Fibroblast of lung (primary cell): ENCODE data around the gene CA12. TPM values are rescaled to one million over a fixed set of nuclear protein-coding genes. Genes with fewer than 3 reads are reported as not detected.

Experiments used
- DNase-seq, 2 donors: peaks; one replicate each; pipeline versions ENCODE4 v3.0.0 to v3.0.0-alpha.2; 2010; ENCODE audit warnings: low read depth in 2 of 2
- H2AFZ ChIP-seq: 2 replicates; pipeline ENCODE4 v1.5.1; 2012; ENCODE audit warnings: low read length, control low read depth, inconsistent platforms
- H3K27ac ChIP-seq: 2 replicates; pipeline ENCODE4 v1.5.1; 2011; ENCODE audit warnings: low read length, control low read depth; ENCODE audit not compliant: insufficient read depth
- H3K27me3 ChIP-seq: 2 replicates; pipeline ENCODE4 v1.5.1; 2011; ENCODE audit warnings: mild to moderate bottlenecking, low read length; ENCODE audit not compliant: control insufficient read depth, insufficient read depth
- H3K36me3 ChIP-seq: 2 replicates; pipeline ENCODE4 v1.5.1; 2011; ENCODE audit warnings: low read length; ENCODE audit not compliant: control insufficient read depth, insufficient read depth
- H3K4me1 ChIP-seq: 2 replicates; pipeline ENCODE4 v1.5.1; 2011; ENCODE audit warnings: low read length; ENCODE audit not compliant: control insufficient read depth, insufficient read depth; ENCODE audit errors: extremely low read depth
- H3K4me2 ChIP-seq: 2 replicates; pipeline ENCODE4 v1.5.1; 2011; ENCODE audit warnings: low read length, control low read depth; ENCODE audit not compliant: insufficient read depth; ENCODE audit errors: extremely low read depth
- H3K4me3 ChIP-seq, 4 experiments: fragments of 200-600 bp in 1 of 4; sonication (generic) in 1 of 4; replicated peaks in 1 of 4; 2 replicates each; pipeline ENCODE4 v1.5.1; 2011 to 2016; ENCODE audit warnings: low read length in 4 of 4, low read depth in 3 of 4, mild to moderate bottlenecking in 3 of 4, control low read depth in 2 of 4, inconsistent platforms in 1 of 4, mixed read lengths in 1 of 4; ENCODE audit not compliant: insufficient read depth in 1 of 4; ENCODE audit errors: control extremely low read depth in 1 of 4
- H3K79me2 ChIP-seq: 2 replicates; pipeline ENCODE4 v1.5.1; 2012; ENCODE audit warnings: mild to moderate bottlenecking, low read length, inconsistent platforms; ENCODE audit not compliant: control insufficient read depth, insufficient read depth
- H3K9ac ChIP-seq: 2 replicates; pipeline ENCODE4 v1.5.1; 2011; ENCODE audit warnings: mild to moderate bottlenecking, low read length, control low read depth; ENCODE audit not compliant: insufficient read depth
- H3K9me3 ChIP-seq: 2 replicates; pipeline ENCODE4 v1.5.1; 2012; ENCODE audit warnings: low read depth, low read length; ENCODE audit not compliant: control insufficient read depth, insufficient read depth
- H4K20me1 ChIP-seq: 2 replicates; pipeline ENCODE4 v1.5.1; 2011; ENCODE audit warnings: low read length; ENCODE audit not compliant: control insufficient read depth, insufficient read depth; ENCODE audit errors: extremely low read depth
- EZH2 ChIP-seq: IDR thresholded peaks from 2 replicates; pipeline ENCODE4 v1.5.1; 2012; ENCODE audit warnings: low read length, control low read depth, mild to moderate bottlenecking; ENCODE audit errors: missing control alignments
- polyA plus RNA-seq, 2 donors: library from polyadenylated mRNA; depleted of rRNA in 1 of 2; stranded (reverse) in 1 of 2; unstranded in 1 of 2; fragments of >200 nt; gene quantifications; 2 replicates each; pipeline ENCODE4 v1.2.1, GENCODE V29; 2011 to 2012; ENCODE audit warnings: missing spikeins in 1 of 2
- total RNA-seq: library from RNA; depleted of rRNA; stranded (reverse); fragments of >200 nt; gene quantifications from 2 replicates; pipeline ENCODE4 v1.2.1, GENCODE V29; 2014
- TF ChIP-seq, protein P1 (sequence below), 2 donors: IDR thresholded peaks in 1 of 2; conservative IDR thresholded peaks in 1 of 2; 1 replicate in 1 of 2; 2 replicates in 1 of 2; pipeline ENCODE4 v1.5.1; 2011 to 2012; ENCODE audit warnings: low read length in 2 of 2, control low read depth in 1 of 2, inconsistent platforms in 1 of 2, low read depth in 1 of 2, mild to moderate bottlenecking in 1 of 2

CA12 gene
- total and polyA plus RNA-seq, 2 donors (not counting 1 experiment from before 2014, with no cell fraction given), result 30.6 to 48.4 TPM

DNA sequence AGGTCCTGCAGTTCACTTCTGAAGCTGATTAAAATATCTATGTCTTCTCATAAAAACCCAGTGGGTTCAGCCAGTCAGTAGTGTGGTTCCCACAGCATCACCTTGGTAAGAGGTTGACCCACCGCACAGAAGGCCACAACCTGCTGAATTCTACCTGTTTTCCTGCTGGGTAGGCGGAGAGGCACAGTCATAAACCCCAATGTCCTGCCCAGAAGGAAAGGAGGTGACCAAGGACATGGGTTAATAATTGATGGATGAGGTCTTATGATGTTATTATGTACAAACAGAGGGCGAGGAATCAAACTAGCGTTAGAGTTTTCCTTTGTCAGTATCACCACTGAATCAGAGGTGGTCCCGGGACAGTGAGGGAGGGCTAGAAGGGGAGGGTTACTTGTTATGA, 27.8 kb downstream of the CA12 start:
- TF ChIP-seq, protein P1, sequence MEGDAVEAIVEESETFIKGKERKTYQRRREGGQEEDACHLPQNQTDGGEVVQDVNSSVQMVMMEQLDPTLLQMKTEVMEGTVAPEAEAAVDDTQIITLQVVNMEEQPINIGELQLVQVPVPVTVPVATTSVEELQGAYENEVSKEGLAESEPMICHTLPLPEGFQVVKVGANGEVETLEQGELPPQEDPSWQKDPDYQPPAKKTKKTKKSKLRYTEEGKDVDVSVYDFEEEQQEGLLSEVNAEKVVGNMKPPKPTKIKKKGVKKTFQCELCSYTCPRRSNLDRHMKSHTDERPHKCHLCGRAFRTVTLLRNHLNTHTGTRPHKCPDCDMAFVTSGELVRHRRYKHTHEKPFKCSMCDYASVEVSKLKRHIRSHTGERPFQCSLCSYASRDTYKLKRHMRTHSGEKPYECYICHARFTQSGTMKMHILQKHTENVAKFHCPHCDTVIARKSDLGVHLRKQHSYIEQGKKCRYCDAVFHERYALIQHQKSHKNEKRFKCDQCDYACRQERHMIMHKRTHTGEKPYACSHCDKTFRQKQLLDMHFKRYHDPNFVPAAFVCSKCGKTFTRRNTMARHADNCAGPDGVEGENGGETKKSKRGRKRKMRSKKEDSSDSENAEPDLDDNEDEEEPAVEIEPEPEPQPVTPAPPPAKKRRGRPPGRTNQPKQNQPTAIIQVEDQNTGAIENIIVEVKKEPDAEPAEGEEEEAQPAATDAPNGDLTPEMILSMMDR (conservative IDR thresholded peaks at IDR 0.05 in 1 of 2, IDR thresholded peaks at IDR 0.05 in 1 of 2; ENCODE audit: low read depth in 1 of 2, low read length in 2 of 2), result no peak
- TF ChIP-seq EZH2, result no peak
- Histone ChIP-seq H3K9me3 (no peaks in the 10 kb centered on the region), H3K36me3 (no peaks in the 10 kb centered on the region), H2AFZ (no peak overlapping the region), H3K4me1 (peaks cover 7% of the 10 kb centered on the region), H3K9ac (no peak overlapping the region), H3K4me2 (no peak overlapping the region), H4K20me1 (no peaks in the 10 kb centered on the region), H3K27ac (no peak overlapping the region), H3K79me2 (no peaks in the 10 kb centered on the region), H3K27me3 (no peaks in the 10 kb centered on the region), H3K4me3 (no peak overlapping the region)
- DNase-seq, result no peak

DNA sequence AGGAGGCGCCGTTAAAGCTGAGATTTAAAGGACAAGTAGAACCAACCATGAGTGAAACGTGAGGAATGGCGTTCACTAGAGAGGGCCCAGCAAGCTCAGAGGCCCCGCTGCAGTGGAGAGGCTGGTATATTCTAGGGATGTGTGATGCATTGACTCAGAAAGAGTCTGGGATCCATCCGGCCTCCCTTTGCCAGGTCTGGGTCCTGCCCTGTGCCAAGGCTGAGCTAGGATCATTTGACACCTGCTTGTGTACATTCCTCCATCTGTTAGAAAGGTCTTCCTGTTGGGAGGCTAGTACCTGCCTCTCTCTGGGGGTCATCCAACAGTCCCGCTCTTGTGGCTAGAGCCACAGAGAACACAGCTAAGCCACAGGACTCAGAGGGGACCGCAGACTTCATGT, 28.4 kb downstream of the CA12 start:
- Histone ChIP-seq H3K27me3 (no peaks in the 10 kb centered on the region), H4K20me1 (no peaks in the 10 kb centered on the region), H3K36me3 (no peaks in the 10 kb centered on the region), H3K9ac (no peak overlapping the region), H3K27ac (no peak overlapping the region), H3K9me3 (no peaks in the 10 kb centered on the region), H3K79me2 (no peaks in the 10 kb centered on the region), H3K4me1 (peaks cover 11% of the 10 kb centered on the region), H2AFZ (no peak overlapping the region), H3K4me2 (no peak overlapping the region), H3K4me3 (no peak overlapping the region)
- no peak for TF ChIP-seq EZH2
- TF ChIP-seq, protein P1 (conservative IDR thresholded peaks at IDR 0.05 in 1 of 2, IDR thresholded peaks at IDR 0.05 in 1 of 2; ENCODE audit: low read depth in 1 of 2, low read length in 2 of 2), result no peak
- no peak for DNase-seq

DNA sequence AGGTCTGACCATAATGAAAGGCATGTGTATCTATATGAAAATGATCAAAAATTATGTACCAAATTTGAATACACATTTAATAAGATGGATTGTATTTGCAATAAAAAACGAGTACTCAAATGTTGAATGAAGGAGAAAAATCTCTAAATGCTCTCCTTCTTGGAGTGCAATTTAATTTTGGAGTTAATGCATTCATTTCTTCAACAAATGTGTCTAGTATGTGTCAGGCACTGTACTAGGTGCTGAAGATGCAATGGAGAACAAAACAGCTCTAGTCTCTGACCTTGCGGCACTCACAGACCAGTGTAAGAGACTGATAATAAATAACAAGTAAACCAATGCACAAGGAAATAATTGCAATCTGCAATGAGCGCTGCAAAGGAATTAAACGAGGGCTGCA, 28.8 kb downstream of the CA12 start:
- Histone ChIP-seq H4K20me1 (no peaks in the 10 kb centered on the region), H2AFZ (no peak overlapping the region), H3K36me3 (no peaks in the 10 kb centered on the region), H3K9ac (no peak overlapping the region), H3K4me3 (no peak overlapping the region), H3K9me3 (no peaks in the 10 kb centered on the region), H3K27me3 (no peaks in the 10 kb centered on the region), H3K27ac (no peak overlapping the region), H3K4me1 (peaks cover 12% of the 10 kb centered on the region), H3K79me2 (no peaks in the 10 kb centered on the region), H3K4me2 (no peak overlapping the region)
- DNase-seq, result no peak
- TF ChIP-seq, protein P1 (conservative IDR thresholded peaks at IDR 0.05 in 1 of 2, IDR thresholded peaks at IDR 0.05 in 1 of 2; ENCODE audit: low read depth in 1 of 2, low read length in 2 of 2), result no peak
- no peak for TF ChIP-seq EZH2
